Left hindlimb (tissue), 1 donor: ENCODE results near the gene ATP1A1.

Experiments used
- DNase-seq: peaks from one replicate; pipeline ENCODE4 v3.0.0-alpha.2; 2018

The ATP1A1 gene

DNA sequence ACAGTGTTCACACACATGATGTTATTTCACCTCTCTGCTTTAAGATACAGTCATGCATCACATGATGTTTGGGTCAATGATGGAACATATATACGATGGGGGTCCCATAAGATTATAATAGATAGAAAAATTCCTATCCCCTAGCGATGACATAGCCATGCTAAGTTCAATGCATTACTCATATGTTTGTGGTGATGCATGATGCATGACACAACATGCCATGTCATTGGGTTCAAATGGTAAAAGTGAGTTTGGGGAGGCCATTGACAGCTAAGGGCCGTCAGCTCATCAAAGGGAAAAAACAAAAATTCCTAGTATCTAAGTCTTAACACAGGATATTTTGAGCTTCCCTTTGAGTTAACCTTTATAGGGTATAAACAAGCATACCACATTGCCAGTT, 73.6 kb downstream of the ATP1A1 start:
- no peak for DNase-seq

GRCh38 chr1:116448785-116449385, 75.8 kb downstream of the ATP1A1 start:
- DNase-seq, result no peak

- DNase-seq, result no peak
Observed at GRCh38 chr1:116449578-116449977, 76.5 kb downstream of the ATP1A1 start.

GRCh38 chr1:116451702-116452101, 78.7 kb downstream of the ATP1A1 start:
- no peak for DNase-seq

GRCh38 chr1:116453481-116453880, 80.4 kb downstream of the ATP1A1 start:
- no peak for DNase-seq

DNA sequence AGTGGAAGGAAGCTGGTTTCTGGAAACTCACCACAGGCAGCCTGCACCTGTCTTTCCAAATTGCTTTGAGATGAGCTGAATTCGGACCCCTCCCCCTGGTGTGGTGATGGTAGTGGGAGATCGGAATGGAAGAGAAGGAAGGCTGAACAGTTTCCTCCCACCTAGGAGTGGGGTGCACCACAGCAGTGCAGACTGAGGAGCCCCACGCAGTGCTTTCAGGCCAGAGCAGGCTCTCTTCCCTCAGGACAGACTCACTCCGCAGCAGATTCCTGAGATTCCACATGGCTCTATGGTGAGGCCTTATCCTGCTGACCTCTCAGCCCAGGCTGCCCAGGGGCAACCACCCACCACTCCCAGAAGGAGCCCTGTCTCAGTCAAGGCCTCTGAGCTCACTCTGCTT, 80.9 kb downstream of the ATP1A1 start:
- DNase-seq, result no peak
